Gastrocnemius medialis (tissue), 4 donors: ENCODE measurements around the gene NRN1L.

Experiments
- POLR2A ChIP-seq, 2 donors: fragments of 450-650 bp; IDR thresholded peaks; one replicate each; pipeline ENCODE4 v1.6.1; 2017; ENCODE audit warnings: antibody characterized with exemption in 2 of 2, mild to moderate bottlenecking in 2 of 2, moderate library complexity in 2 of 2
- TF ChIP-seq, protein P1 (sequence below), 5 experiments: fragments of 450-650 bp in 3 of 5; fragments of 200-600 bp in 2 of 5; sonication (generic) in 2 of 5; IDR thresholded peaks in 4 of 5; conservative IDR thresholded peaks in 1 of 5; 1 replicate in 4 of 5; 2 replicates in 1 of 5; pipeline ENCODE4 v1.5.1; 2016 to 2019; ENCODE audit warnings: antibody characterized with exemption in 5 of 5, mild to moderate bottlenecking in 3 of 5, moderate library complexity in 3 of 5

DNA sequence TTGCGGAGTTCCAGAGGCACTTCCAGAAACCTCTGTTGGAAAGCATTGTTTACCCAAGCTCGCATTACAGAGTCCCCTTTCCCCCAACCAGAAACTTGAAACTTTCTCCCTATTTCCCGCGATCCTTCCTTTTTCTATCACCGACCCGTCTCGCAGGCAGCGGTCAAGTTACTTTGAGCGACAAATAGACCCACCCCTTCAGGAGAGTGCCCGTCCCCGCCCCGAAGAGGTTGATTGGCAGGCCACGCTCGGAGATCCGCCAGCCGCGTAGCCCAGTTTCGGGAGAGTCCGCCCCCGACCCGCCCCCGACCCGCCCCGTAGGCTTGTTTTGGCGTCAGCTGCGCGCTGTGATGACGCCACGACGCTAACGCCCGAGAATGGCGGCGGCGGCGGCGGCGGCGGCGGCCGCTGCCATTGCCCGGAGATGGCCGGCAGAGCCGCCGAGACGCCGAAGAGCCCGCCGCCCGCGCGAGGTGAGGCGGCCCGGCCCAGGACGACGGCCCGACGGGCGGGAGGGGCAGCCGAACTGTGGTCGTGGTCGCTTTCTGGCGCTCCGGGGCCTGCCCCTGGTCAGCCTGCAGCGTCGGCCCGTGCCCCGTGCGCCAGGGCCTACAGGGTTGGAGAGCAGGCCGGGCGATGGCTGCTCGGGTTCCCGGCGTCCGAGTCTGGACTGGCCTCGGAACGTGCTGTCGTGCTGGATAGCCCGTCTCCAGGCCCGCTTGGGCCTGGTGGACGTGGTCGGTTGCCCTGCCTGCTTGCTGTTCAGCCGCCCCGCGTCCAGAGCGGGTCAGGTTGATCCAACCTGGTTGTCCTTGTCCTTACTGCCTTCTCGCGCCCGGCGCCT is 8.4 kb downstream of the NRN1L start, which contains the start of gene PSKH1:
- TF ChIP-seq, protein P1, sequence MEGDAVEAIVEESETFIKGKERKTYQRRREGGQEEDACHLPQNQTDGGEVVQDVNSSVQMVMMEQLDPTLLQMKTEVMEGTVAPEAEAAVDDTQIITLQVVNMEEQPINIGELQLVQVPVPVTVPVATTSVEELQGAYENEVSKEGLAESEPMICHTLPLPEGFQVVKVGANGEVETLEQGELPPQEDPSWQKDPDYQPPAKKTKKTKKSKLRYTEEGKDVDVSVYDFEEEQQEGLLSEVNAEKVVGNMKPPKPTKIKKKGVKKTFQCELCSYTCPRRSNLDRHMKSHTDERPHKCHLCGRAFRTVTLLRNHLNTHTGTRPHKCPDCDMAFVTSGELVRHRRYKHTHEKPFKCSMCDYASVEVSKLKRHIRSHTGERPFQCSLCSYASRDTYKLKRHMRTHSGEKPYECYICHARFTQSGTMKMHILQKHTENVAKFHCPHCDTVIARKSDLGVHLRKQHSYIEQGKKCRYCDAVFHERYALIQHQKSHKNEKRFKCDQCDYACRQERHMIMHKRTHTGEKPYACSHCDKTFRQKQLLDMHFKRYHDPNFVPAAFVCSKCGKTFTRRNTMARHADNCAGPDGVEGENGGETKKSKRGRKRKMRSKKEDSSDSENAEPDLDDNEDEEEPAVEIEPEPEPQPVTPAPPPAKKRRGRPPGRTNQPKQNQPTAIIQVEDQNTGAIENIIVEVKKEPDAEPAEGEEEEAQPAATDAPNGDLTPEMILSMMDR (IDR thresholded peaks at IDR 0.05 in 4 of 5, conservative IDR thresholded peaks at IDR 0.05 in 1 of 5) = peak in 2 of 5 experiments; percentile 20 to 24
- peak; percentile 98 for TF ChIP-seq POLR2A (IDR thresholded peaks at IDR 0.05)
